GM18505 (cell line): ENCODE data around the gene NES.
"Not testable (repeated sequence)": the region's sequence is repeated elsewhere in the genome, so short reads cannot be mapped to it uniquely, and the experiment has no call there.

ENCODE experiments used
- ATAC-seq: cut with Tn5 transposase; IDR thresholded peaks from one replicate; pipeline ENCODE4 v1.9.1; 2021; ENCODE audit not compliant: unreplicated experiment
- POLR2A ChIP-seq: IDR thresholded peaks from 4 replicates; pipeline ENCODE4 v1.6.1; 2011; ENCODE audit warnings: borderline replicate concordance; ENCODE audit not compliant: insufficient read depth, insufficient read length; ENCODE audit errors: extremely low read depth

NES gene

GRCh38 chr1:156632355-156632754 lies 44.9 kb downstream of the NES start:
- no peak for ATAC-seq
- no peak for TF ChIP-seq POLR2A

- ATAC-seq, result not testable (repeated sequence)
Measured at GRCh38 chr1:156631152-156631551, 46.1 kb downstream of the NES start.

GRCh38 chr1:156629823-156630449 lies 47.3 kb downstream of the NES start:
- no peak for ATAC-seq
- no peak for TF ChIP-seq POLR2A

- TF ChIP-seq POLR2A, result no peak
- no peak for ATAC-seq
Measured at GRCh38 chr1:156627313-156627880, 49.8 kb downstream of the NES start.

- no peak for TF ChIP-seq POLR2A
- ATAC-seq, result no peak
Measured at GRCh38 chr1:156626079-156626438, 51.1 kb downstream of the NES start.

- TF ChIP-seq POLR2A, result no peak
- ATAC-seq, result no peak
Measured at GRCh38 chr1:156625436-156626078, 51.6 kb downstream of the NES start.

- no peak for ATAC-seq
- TF ChIP-seq POLR2A, result no peak
Measured at GRCh38 chr1:156624814-156625435, 52.3 kb downstream of the NES start.

GRCh38 chr1:156623946-156624813 lies 53.0 kb downstream of the NES start:
- ATAC-seq, result no peak
- no peak for TF ChIP-seq POLR2A

GRCh38 chr1:156622581-156623297 lies 54.5 kb downstream of the NES start:
- no peak for ATAC-seq
- no peak for TF ChIP-seq POLR2A

GRCh38 chr1:156619582-156619955 lies 57.6 kb downstream of the NES start:
- no peak for TF ChIP-seq POLR2A
- ATAC-seq, result no peak

- no peak for ATAC-seq
- no peak for TF ChIP-seq POLR2A
Measured at GRCh38 chr1:156618853-156619581, 58.2 kb downstream of the NES start, which contains the start of gene HAPLN2. HAPLN2 (plus strand) TSS chr1:156619415; CDS start chr1:156623491, 4,076 bp downstream.
